Ascending aorta (tissue), 2 donors: Measurements from ENCODE around the gene ARPC2. TPM values are rescaled to one million over a fixed set of nuclear protein-coding genes. Genes with fewer than 3 reads are reported as not detected.

ENCODE experiments used
- DNase-seq, 2 donors: peaks; one replicate each; pipeline ENCODE4 v3.0.0-alpha.2; 2019; ENCODE audit warnings: low spot score in 2 of 2
- H3K27ac ChIP-seq, 2 donors: fragments of 200-600 bp; sonication (generic); one replicate each; pipeline ENCODE4 v1.5.1; 2016 to 2017; ENCODE audit warnings: mild to moderate bottlenecking in 1 of 2
- H3K27me3 ChIP-seq: fragments of 200-600 bp; sonication (generic); one replicate; pipeline ENCODE4 v1.5.1; 2017
- H3K36me3 ChIP-seq, 2 donors: fragments of 200-600 bp; sonication (generic); one replicate each; pipeline ENCODE4 v1.5.1; 2016
- H3K4me1 ChIP-seq, 2 donors: fragments of 200-600 bp; sonication (generic); one replicate each; pipeline ENCODE4 v1.5.1; 2016 to 2017; ENCODE audit warnings: mild to moderate bottlenecking in 1 of 2
- H3K4me3 ChIP-seq, 2 donors: fragments of 200-600 bp; sonication (generic); one replicate each; pipeline ENCODE4 v1.5.1; 2016 to 2017; ENCODE audit warnings: mild to moderate bottlenecking in 1 of 2
- H3K9me3 ChIP-seq, 2 donors: fragments of 200-600 bp; sonication (generic); one replicate each; pipeline ENCODE4 v1.5.1; 2016
- intact Hi-C: fragments of 100-400 bp; cut with DNase I; formaldehyde crosslinking; loops from one replicate; pipeline ENCODE4 v1.15.1; 2023
- total RNA-seq: library from RNA; depleted of rRNA; stranded (reverse); fragments of >200 nt; gene quantifications from one replicate; pipeline ENCODE4 v1.1.0, GENCODE V29; 2016
- TF ChIP-seq, protein P1 (sequence below), 3 experiments: fragments of 200-600 bp in 2 of 3; fragments of 450-650 bp in 1 of 3; sonication (generic) in 2 of 3; IDR thresholded peaks; one replicate each; pipeline ENCODE4 v1.5.1; 2016 to 2019; ENCODE audit warnings: antibody characterized with exemption in 3 of 3, mild to moderate bottlenecking in 1 of 3, moderate library complexity in 1 of 3

ARPC2 gene
- total RNA-seq, 1 donor from 2014 or later, result 237 TPM

GRCh38 chr2:218172845-218173244 is 44.1 kb upstream of the ARPC2 start:
- no peak for DNase-seq
- intact Hi-C loops, result no loop called here
- no peaks in the 10 kb centered on the region for H3K27me3 ChIP-seq
- TF ChIP-seq, protein P1, sequence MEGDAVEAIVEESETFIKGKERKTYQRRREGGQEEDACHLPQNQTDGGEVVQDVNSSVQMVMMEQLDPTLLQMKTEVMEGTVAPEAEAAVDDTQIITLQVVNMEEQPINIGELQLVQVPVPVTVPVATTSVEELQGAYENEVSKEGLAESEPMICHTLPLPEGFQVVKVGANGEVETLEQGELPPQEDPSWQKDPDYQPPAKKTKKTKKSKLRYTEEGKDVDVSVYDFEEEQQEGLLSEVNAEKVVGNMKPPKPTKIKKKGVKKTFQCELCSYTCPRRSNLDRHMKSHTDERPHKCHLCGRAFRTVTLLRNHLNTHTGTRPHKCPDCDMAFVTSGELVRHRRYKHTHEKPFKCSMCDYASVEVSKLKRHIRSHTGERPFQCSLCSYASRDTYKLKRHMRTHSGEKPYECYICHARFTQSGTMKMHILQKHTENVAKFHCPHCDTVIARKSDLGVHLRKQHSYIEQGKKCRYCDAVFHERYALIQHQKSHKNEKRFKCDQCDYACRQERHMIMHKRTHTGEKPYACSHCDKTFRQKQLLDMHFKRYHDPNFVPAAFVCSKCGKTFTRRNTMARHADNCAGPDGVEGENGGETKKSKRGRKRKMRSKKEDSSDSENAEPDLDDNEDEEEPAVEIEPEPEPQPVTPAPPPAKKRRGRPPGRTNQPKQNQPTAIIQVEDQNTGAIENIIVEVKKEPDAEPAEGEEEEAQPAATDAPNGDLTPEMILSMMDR (IDR thresholded peaks at IDR 0.05), result no peak
- no peaks in the 10 kb centered on the region for H3K36me3 ChIP-seq
- H3K4me1 ChIP-seq, result no peaks in the 10 kb centered on the region
- no peaks in the 10 kb centered on the region for H3K9me3 ChIP-seq
- no peak overlapping the region for H3K27ac ChIP-seq
- no peak overlapping the region for H3K4me3 ChIP-seq

- no peak overlapping the region for H3K27ac ChIP-seq
- no peaks in the 10 kb centered on the region for H3K36me3 ChIP-seq
- H3K4me1 ChIP-seq, result no peaks in the 10 kb centered on the region
- intact Hi-C loops, result no loop called here
- H3K4me3 ChIP-seq, result no peak overlapping the region
- TF ChIP-seq, protein P1 (IDR thresholded peaks at IDR 0.05), result no peak
- H3K9me3 ChIP-seq, result no peaks in the 10 kb centered on the region
- no peaks in the 10 kb centered on the region for H3K27me3 ChIP-seq
- DNase-seq, result no peak
Observed at GRCh38 chr2:218179782-218180181, 37.2 kb upstream of the ARPC2 start.

DNA sequence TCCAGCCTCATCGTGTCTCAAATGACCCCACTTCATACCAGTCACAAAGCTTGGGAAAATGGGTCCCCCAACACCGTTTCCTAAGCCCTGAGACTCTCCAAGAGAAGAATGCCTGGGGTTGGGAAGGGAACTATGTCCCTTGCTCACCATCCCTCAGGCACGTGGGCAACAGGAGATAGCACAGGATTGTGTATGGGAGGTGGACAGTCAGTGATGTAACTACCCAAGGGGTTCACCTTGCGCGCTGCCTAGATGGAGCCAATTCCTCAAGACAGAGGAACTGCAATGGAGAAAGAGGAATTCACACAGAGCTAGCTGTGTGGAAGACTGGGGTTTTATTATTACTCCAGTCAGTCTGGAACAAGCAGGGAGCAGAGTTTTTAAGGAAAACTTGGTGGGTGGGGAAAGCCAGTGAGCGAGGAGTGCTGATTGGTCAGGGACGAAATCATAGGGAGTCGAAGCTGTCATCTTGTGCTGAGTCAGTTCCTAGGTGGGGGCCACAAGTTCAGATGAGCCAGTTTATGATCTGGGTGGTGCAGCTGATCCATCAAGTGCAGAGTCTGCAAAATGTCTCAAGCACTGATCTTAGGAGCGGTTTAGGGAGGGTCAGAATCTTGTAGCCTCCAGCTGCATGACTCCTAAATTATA is 36.4 kb upstream of the ARPC2 start:
- TF ChIP-seq, protein P1 (IDR thresholded peaks at IDR 0.05), result no peak
- DNase-seq, result no peak
- Histone ChIP-seq H3K27ac (no peak overlapping the region), H3K4me1 (no peaks in the 10 kb centered on the region), H3K4me3 (no peak overlapping the region), H3K36me3 (no peaks in the 10 kb centered on the region), H3K9me3 (no peaks in the 10 kb centered on the region), H3K27me3 (no peaks in the 10 kb centered on the region)
- intact Hi-C loops, result no loop called here

DNA sequence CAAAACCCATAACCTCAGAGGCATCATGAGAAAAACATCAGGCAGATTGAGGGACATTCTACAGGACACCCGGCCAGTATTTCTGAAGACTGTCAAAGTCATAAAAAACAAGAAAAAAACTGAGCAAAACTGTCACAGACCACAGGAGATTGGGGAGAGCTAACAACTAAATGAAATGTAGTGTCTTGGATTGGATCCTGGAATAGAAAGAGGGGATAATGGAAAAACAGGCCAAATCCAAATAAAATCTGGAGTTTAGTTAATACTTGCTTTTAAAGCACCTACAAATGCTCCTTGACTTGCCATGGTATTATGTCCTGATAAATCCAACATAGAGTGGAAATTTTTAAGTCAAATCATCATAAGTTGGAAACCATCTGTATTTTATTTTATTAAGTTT is 32.7 kb upstream of the ARPC2 start:
- intact Hi-C loops, result no loop called here
- TF ChIP-seq, protein P1 (IDR thresholded peaks at IDR 0.05), result no peak
- no peaks in the 10 kb centered on the region for H3K36me3 ChIP-seq
- no peak for DNase-seq
- H3K9me3 ChIP-seq, result no peaks in the 10 kb centered on the region
- no peaks in the 10 kb centered on the region for H3K27me3 ChIP-seq
- no peak overlapping the region for H3K4me3 ChIP-seq
- H3K27ac ChIP-seq, result no peak overlapping the region
- H3K4me1 ChIP-seq, result peaks cover 0 to 6% of the 10 kb centered on the region in 2 donors

- no peaks in the 10 kb centered on the region for H3K27me3 ChIP-seq
Observed at GRCh38 chr2:218186355-218186766, 30.6 kb upstream of the ARPC2 start.

More at GRCh38 chr2:218186355-218186766, 30.6 kb upstream of the ARPC2 start:
- TF ChIP-seq, protein P1 (IDR thresholded peaks at IDR 0.05), result peak; percentile 69 to 89 (median 83)
- no peaks in the 10 kb centered on the region for H3K36me3 ChIP-seq
- no peak overlapping the region for H3K4me3 ChIP-seq
- intact Hi-C loops, result loop anchor here (1.0 to 5.0 kb wide), 5 partner anchors 30 to 280 kb away; partner anchors contain the start of genes AAMP, ARPC2, CATIP and PNKD
- H3K4me1 ChIP-seq, result peaks cover 0 to 6% of the 10 kb centered on the region in 2 donors
- DNase-seq, result peak in 1 of 2 donors; percentile 81
- no peak overlapping the region for H3K27ac ChIP-seq
- H3K9me3 ChIP-seq, result no peaks in the 10 kb centered on the region
